TTC549 (cell line): ENCODE results near the gene ETFBKMT.

Experiments used
- FAIRE-seq: peaks from 2 replicates; lab custom pipeline; 2012; peaks lifted over from hg19 to GRCh38; lab: Jason Lieb, UNC

Gene ETFBKMT

GRCh38 chr12:31659087-31659942 is at the start of gene ETFBKMT:
Gene ETFBKMT, plus strand, starts transcription at chr12:31659688. Its CDS starts 2,266 bp downstream, at chr12:31661954.
- no peak for FAIRE-seq

- FAIRE-seq = no peak
Measured at GRCh38 chr12:31612819-31613218, 46.7 kb upstream of the ETFBKMT start.

- FAIRE-seq = no peak
Measured at GRCh38 chr12:31618228-31619025, 41.1 kb upstream of the ETFBKMT start.

- FAIRE-seq = no peak
Measured at GRCh38 chr12:31620311-31620710, 39.2 kb upstream of the ETFBKMT start.

- no peak for FAIRE-seq
Measured at GRCh38 chr12:31622038-31622437, 37.5 kb upstream of the ETFBKMT start.

GRCh38 chr12:31626270-31626995 is 33.1 kb upstream of the ETFBKMT start:
- no peak for FAIRE-seq

GRCh38 chr12:31627456-31628054 is 31.9 kb upstream of the ETFBKMT start:
- no peak for FAIRE-seq

- FAIRE-seq = no peak
Measured at GRCh38 chr12:31629756-31630732, 29.4 kb upstream of the ETFBKMT start.

GRCh38 chr12:31631023-31631724 is 28.3 kb upstream of the ETFBKMT start:
- FAIRE-seq = no peak

- no peak for FAIRE-seq
Measured at GRCh38 chr12:31631809-31632208, 27.7 kb upstream of the ETFBKMT start.

- no peak for FAIRE-seq
Measured at GRCh38 chr12:31633464-31633863, 26.0 kb upstream of the ETFBKMT start.

- FAIRE-seq = no peak
Measured at GRCh38 chr12:31634620-31635019, 24.9 kb upstream of the ETFBKMT start.

- FAIRE-seq = no peak
Measured at GRCh38 chr12:31641509-31642090, 17.9 kb upstream of the ETFBKMT start.

GRCh38 chr12:31644536-31644935 is 15.0 kb upstream of the ETFBKMT start:
- FAIRE-seq = no peak

GRCh38 chr12:31645924-31646323 is 13.6 kb upstream of the ETFBKMT start:
- FAIRE-seq = no peak

GRCh38 chr12:31647086-31647491 is 12.4 kb upstream of the ETFBKMT start:
- no peak for FAIRE-seq

- FAIRE-seq = no peak
Measured at GRCh38 chr12:31650918-31651317, 8.6 kb upstream of the ETFBKMT start.

GRCh38 chr12:31651893-31652521 is 7.5 kb upstream of the ETFBKMT start:
- FAIRE-seq = peak; percentile 75

GRCh38 chr12:31655208-31655607 is 4.3 kb upstream of the ETFBKMT start:
- FAIRE-seq = no peak
